NCI-H446 (cell line): Measurements from ENCODE around the gene ZNF580.

Source experiments
- DNase-seq, 2 experiments: peaks; one replicate each; lab custom pipeline; 2025; lab: John Stamatoyannopoulos, UW

ZNF580 gene

DNA sequence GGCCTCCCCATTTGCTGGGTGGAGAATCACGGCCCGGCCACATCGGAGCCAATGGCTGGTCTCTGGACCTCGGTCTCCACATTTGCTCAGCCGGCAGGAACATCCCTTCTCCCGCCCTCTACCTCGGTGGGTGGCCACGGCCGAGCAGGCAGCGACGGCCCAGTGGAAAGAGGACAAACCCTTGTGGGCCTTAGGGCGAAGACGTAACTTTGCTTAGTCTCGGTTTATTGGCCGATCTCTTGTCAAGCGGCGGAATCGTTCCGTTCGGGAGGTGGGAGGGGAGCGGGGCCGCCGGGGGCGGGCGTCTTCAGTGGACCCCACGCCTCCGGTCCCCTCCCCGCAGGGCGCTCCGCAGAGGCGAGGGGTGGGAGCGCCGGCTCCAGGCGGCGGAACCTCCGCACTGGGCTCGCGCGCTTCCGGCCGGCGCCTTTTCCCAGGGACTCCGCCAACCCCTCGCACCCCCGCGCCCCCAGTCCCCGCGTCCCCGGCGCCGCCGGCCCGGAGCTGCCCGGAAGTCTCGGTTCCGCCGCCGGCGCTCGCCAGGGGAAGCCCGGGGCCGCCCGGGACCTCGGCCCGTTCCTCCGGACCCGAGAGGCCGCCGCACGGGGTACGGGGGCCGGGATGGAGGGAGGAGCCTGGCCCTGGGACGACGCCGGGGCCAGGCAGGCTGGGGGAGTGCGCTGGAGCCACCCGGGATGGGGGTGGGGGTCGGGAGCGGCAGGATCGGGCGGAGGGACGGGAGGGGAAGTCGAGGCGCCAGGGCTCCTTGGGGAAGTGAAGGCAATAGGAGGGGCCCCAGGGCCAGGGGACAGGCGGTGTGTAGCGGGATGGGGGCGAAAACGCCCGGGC lies at the start of gene ZNF580:
ZNF580 (plus strand) TSS at position 426 of the 849 bp plus-strand sequence. CDS start 1,507 bp downstream, outside the sequence.
- peak; percentile 69 to 84 for DNase-seq

DNA sequence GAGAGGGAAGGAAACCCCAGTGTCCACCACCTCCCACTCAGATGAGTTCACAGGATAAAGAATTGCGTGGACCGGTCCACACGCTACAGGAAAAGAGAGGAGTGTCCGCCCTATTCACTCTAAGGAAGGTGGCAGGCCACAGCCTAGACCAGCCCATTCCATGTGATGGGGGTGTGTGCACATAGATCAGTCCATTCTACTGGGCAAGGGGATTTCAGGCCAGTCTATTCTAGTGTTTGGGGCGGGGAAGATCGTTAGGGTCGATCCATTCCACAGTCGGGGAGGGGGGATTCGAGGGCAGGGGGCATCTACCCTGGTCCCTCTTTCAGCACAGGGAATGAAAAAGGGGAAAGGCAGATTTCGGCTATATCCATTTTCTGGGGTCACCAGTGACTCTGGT lies 49.2 kb upstream of the ZNF580 start:
- no peak for DNase-seq

DNA sequence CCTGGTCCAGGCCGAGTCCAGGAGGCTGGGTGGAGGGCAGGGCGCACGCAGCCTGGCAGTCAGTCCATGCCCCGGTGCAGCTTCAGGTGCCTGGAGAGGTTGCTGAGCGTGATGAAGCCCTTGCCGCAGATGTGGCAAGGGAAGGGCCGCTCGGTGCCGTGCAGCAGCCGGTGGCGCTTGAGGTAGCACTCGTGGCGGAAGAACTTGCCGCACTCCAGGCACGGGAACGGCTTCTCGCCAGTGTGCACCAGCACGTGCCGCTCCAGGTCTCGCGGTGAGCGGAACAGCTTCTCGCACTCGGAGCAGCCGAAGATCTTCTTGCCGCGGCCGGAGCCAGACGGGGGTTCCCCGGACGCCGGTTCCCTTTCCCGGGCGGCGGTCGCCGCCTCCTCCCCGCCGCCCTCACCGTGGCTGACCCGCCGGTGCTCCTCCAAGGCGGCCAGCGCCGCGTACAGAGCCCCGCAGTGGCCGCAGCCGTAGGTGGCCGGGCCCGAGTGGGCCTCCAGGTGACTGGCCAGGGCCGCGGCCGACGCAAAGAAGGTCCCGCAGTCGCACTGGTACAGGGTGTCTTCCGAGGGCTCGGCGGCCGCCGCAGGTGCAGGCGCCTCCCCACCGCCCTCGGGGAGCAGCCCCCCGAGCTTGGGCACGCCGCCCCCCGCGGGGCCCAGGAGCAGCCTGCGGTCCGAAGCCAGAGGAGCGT lies 48.3 kb upstream of the ZNF580 start:
- no peak for DNase-seq

- DNase-seq = no peak
These were observed 47.6 kb upstream of the ZNF580 start for GRCh38 chr19:55593096-55593772.

DNA sequence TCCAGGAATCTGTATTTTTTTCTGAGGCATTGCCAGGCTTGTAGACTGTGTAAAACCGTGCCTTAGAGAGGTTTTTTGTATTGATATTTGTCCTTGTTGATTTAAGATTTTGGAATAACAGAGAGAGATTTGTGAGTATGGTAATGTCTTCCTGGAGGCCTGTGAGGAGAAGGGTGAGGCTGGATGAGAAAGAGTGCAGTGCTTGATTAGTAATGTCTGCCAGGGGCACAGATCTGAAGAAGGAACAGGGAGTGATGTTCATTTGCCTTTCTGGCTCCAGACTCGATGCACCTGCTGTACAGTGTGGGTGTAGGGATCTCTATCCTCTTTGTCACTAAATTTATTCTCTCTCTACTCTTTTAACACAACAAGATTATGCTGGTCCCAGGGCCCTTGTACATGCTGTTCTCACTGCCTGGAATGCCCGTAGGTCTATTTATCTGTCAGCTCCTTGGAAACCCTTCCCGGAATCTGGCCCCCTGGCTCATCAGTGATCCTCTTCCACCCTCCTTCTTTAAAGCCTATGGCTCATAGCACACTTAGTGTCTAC lies 45.7 kb upstream of the ZNF580 start:
- DNase-seq = no peak

- DNase-seq = no peak
These were observed 44.5 kb upstream of the ZNF580 start for GRCh38 chr19:55596304-55596703.

DNA sequence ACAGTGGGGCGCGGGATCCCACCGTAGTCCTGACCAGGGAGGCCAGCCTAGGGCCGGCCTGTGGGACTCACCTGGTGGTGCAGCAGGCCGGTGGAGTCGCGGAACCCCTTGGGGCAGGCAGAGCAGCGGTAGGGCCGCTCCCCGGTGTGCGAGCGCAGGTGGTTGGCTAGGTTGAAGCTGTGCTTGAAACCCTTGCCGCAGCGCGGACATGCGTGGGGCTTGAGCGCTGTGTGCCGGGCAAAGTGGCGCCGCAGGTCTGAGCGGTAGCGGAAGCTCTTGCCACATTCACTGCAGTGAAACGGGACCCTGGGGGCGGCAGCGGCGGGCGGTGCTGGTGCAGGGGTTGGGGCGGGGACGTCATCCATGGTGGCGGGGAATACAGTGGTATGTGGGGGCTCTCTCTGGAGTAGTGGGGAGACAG lies 43.3 kb upstream of the ZNF580 start:
- no peak for DNase-seq

DNA sequence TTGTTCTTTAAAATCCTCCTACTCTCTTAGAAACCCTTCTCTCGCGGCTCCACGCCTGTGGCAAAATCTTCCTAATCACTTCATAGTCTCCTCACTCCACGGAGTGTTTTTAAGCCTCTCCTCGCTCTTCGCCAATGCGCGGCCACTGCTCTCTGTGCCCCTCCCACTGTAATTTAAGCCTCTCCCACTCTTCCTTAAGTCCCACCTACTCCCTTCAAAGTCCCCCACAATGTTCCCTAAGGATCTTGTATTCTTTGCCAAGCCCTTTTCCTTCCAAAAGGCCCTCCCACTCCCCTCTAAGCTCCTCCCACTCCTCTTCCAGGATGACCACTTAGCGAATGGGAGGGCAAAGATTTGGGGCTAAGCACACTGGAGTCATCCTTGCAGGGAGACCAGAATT lies 42.8 kb upstream of the ZNF580 start:
- no peak for DNase-seq

DNA sequence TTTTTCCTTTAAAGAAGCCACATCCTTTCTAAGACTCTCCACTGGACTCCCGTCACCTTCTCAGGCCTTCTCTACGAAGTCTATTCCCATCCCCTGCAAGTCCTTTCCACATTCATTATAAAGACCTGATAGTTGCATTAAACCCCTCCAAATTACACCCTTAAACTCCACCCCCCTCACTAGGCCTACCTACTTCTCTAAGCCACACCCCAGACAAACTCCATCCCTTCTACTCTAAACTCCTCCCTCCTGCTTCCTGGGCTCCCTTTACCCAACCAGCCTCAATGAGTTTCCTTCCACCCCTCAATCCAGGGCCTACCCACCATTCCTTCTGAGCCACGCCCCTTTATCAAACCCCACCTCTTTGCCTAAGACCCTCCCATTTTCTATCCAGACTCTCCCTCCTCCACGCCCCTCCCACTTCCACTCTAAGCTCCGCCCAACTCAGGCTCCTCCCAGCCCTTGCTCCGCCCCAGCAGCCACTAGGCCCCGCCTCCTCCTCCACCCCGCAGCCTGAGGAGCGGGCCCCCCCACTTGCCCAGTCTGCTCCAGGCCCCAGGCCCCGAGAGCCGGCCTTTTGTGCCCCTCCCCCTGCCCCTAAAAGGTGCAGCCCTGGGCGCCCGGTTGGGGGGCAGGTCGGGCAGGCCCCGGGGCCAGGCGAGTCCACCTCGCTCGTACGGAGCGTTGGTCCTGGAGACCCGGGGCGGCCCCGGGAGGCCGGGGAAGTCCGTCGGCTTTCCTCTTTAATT lies 41.9 kb upstream of the ZNF580 start:
- peak; percentile 94 to 96 for DNase-seq

- peak; percentile 99 for DNase-seq
These were observed 41.3 kb upstream of the ZNF580 start, which contains the start of gene FIZ1 for GRCh38 chr19:55599468-55599841. TSS of gene FIZ1 (minus strand) at chr19:55599517. CDS start at chr19:55597865, 1,652 bp downstream.

DNA sequence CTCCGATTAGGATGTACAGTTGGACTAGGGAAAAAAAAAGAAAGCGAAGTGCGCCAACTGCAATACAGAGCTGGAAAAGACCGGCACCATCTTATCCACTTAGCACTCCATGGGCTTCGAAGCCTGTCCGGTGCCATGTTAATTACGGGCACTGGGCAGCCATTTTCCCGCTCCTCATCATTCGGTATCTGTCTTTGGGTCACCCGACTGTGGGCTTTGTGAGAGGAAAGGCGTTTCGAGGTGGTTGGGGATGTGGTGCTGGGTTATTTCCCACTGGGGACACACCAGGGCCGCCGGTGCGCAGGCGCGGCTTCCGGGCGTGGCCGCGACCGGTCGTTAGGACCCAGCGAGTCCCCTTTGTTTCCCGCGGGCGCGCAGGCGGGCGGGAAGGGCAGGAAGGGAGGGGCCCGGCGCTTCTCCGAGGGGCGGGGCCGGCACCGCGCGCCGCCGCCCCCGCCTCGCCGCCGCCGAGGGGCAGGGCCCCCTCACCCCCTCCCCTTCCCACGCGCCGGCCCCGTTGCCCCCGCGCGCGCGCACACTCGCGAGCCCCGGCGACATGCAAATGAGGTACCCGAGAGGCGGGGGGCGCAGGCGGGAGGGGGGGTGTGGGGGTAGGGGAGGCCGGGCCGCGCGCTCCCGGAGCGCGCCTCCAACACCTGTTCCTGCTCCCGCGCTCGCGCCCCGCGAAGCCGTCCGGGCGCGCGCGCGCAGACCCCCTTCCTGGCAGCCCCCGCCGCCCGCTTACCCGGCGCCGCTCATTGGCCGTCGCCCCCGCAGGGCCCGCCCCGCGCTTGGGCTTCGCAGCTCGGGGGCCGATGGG lies 40.8 kb upstream of the ZNF580 start, which contains the start of gene ZNF524:
ZNF524 (plus strand) TSS at position 447 of the 820 bp plus-strand sequence. CDS start 1,825 bp downstream, outside the sequence.
- DNase-seq = peak; percentile 98 to 99

DNA sequence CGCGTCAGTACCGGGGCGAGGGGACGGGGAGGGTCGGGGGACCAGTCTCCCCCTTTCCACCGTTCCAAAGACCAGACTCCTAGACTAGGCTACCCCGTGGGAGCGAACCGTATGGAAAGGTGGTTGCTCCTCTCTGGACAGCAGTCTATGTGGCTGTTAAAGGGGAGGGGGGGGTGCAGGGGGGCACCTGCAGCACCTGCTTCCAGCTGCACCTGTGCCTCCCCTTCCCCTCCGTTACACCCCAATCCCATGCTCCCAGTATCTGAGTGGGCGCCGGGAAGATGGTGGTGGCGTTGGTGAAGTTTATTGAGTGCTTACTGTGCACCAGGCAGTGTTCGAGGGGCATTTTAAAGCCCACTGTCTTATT lies 40.2 kb upstream of the ZNF580 start:
- DNase-seq = no peak

GRCh38 chr19:55601084-55601483 lies 39.7 kb upstream of the ZNF580 start:
- DNase-seq = peak in 1 of 2 experiments; percentile 17

- DNase-seq = no peak
These were observed 38.4 kb upstream of the ZNF580 start for GRCh38 chr19:55602104-55603001.

DNA sequence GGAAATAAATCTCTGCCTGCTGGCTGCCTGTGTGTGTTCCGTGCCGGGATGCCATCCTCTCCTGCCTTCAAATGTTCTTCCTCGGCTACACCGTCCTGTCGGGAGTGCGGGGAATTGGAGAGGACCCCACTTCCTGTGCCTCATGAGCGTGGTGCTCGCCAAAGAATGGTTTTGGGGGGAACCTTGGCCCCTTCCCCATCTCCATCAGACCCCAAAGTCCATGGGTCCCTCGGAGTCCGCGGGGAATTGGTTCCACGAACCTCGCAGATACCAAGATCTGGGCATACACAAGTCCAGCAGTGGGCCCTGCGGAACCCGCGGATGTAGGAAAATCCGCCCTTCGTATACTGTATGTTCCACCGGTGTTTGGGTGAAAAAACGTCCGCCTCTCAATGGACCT lies 37.7 kb upstream of the ZNF580 start:
- DNase-seq = no peak

GRCh38 chr19:55603581-55604292 lies 37.1 kb upstream of the ZNF580 start:
- DNase-seq = no peak

DNA sequence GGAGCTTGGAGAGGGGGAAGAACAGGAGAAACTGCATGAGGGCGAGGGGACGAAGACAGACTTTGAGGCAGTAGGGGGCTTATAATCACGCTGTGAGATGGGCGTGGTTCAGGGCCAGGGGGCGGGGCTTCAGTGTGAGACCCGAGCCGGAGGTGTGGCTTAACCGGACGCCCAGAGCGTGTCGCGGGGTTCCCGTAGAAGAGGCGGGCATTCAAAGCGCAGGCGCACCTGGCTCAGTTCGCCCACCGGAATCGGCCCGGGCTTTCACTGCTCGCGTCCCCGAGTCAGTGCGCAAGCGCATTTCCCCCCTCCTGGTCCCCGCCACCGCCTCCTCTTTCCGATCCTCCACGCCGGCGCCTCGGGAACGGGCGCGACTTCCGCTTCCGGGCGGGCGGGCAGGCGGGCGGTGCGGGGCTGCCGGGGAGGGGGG lies 35.6 kb upstream of the ZNF580 start:
- DNase-seq = peak; percentile 97 to 99

GRCh38 chr19:55605637-55606470 lies 34.9 kb upstream of the ZNF580 start, which contains the start of gene ZNF865:
TSS of gene ZNF865 (plus strand) at chr19:55605647. CDS start at chr19:55613619, 7,972 bp downstream.
- DNase-seq = peak; percentile 55 to 69
